KMS-11 (cell line): ENCODE results near the gene HDAC10.
"Not testable (repeated sequence)": the region's sequence is repeated elsewhere in the genome, so short reads cannot be mapped to it uniquely, and the experiment has no call there.

Experiments used
- H2AFZ ChIP-seq: fragments of 200-600 bp; sonication (generic); 2 replicates; pipeline ENCODE4 v1.6.1; 2016; ENCODE audit warnings: antibody characterized with exemption, mixed run types, low read depth
- H3K27ac ChIP-seq: fragments of 200-600 bp; sonication (generic); 2 replicates; pipeline ENCODE4 v1.6.1; 2016; ENCODE audit warnings: mild to moderate bottlenecking, mixed run types
- H3K27me3 ChIP-seq: fragments of 200-600 bp; sonication (generic); 2 replicates; pipeline ENCODE4 v1.6.1; 2017; ENCODE audit warnings: mild to moderate bottlenecking, low read depth, mixed run types, moderate library complexity; ENCODE audit not compliant: insufficient read depth
- H3K36me3 ChIP-seq: fragments of 200-600 bp; sonication (generic); 2 replicates; pipeline ENCODE4 v1.6.1; 2017; ENCODE audit warnings: mild to moderate bottlenecking, mixed run types; ENCODE audit not compliant: insufficient read depth
- H3K4me1 ChIP-seq: fragments of 200-600 bp; sonication (generic); 2 replicates; pipeline ENCODE4 v1.6.1; 2016; ENCODE audit warnings: mild to moderate bottlenecking, low read depth, mixed run types; ENCODE audit not compliant: poor library complexity, severe bottlenecking
- H3K4me2 ChIP-seq: fragments of 200-600 bp; sonication (generic); 2 replicates; pipeline ENCODE4 v1.7.0; 2016; ENCODE audit warnings: mild to moderate bottlenecking, mixed run types
- H3K4me3 ChIP-seq: fragments of 200-600 bp; sonication (generic); IDR thresholded peaks from 2 replicates; pipeline ENCODE4 v1.6.1; 2017; ENCODE audit warnings: low read depth, low read length, mixed read lengths; ENCODE audit not compliant: insufficient read depth
- H3K79me2 ChIP-seq: fragments of 200-600 bp; sonication (generic); 2 replicates; pipeline ENCODE4 v1.6.1; 2016; ENCODE audit warnings: low read depth, mixed run types; ENCODE audit not compliant: insufficient read depth
- H3K9ac ChIP-seq: fragments of 200-600 bp; sonication (generic); 2 replicates; pipeline ENCODE4 v1.6.1; 2016; ENCODE audit warnings: mild to moderate bottlenecking, mixed run types
- H4K20me1 ChIP-seq: fragments of 200-600 bp; sonication (generic); 2 replicates; pipeline ENCODE4 v1.6.1; 2016; ENCODE audit warnings: mild to moderate bottlenecking, mixed run types; ENCODE audit not compliant: insufficient read depth
- TF ChIP-seq, protein P1 (sequence below): fragments of 200-600 bp; sonication (generic); conservative IDR thresholded peaks from 2 replicates; pipeline ENCODE4 v1.6.1; 2017; ENCODE audit warnings: low read depth, mild to moderate bottlenecking, antibody characterized with exemption, low read length, moderate library complexity, mixed read lengths

The HDAC10 gene

DNA sequence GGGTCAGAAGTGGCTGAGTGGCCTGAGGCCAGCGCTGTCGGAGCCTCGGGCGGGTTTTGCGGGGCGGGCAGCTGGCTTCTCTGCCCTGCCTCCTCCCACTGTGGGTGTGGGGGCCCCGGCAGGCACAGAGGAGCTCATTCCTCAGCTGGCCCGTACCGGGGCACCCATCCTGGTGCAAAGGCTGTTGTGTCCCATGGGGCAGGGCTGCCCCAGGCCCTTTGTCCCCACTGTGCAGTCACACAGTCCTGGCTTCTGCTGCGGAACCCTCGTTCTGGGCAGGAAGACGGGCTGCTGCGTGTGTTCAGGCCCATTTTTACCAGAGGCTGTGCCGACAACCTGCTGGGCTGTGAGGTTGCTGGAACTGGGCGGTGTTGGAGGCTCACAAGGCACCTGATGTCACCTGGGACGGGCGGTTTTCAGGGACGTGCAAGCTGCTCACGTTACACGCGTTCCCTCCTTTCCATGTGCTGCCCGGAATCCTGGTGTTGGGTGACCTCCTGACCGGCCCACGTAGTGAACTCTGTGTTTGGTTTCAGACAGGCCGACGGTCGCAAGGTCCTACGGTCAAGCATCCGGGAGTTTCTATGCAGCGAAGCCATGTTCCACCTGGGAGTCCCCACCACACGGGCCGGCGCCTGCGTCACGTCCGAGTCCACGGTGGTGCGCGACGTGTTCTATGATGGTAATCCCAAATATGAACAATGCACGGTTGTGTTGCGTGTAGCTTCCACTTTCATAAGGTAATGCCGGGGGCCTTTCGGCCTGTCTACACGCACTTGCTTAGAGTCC is 45.1 kb downstream of the HDAC10 start:
- Histone ChIP-seq H3K36me3 (no peaks in the 10 kb centered on the region), H3K4me2 (no peak overlapping the region), H4K20me1 (no peaks in the 10 kb centered on the region), H3K27me3 (no peaks in the 10 kb centered on the region), H3K9ac (no peak overlapping the region), H2AFZ (no peak overlapping the region), H3K4me3 (no peak overlapping the region), H3K4me1 (no peaks in the 10 kb centered on the region), H3K79me2 (peaks cover 6% of the 10 kb centered on the region; the same call in 1 of the 2 replicates), H3K27ac (no peak overlapping the region)
- TF ChIP-seq, protein P1, sequence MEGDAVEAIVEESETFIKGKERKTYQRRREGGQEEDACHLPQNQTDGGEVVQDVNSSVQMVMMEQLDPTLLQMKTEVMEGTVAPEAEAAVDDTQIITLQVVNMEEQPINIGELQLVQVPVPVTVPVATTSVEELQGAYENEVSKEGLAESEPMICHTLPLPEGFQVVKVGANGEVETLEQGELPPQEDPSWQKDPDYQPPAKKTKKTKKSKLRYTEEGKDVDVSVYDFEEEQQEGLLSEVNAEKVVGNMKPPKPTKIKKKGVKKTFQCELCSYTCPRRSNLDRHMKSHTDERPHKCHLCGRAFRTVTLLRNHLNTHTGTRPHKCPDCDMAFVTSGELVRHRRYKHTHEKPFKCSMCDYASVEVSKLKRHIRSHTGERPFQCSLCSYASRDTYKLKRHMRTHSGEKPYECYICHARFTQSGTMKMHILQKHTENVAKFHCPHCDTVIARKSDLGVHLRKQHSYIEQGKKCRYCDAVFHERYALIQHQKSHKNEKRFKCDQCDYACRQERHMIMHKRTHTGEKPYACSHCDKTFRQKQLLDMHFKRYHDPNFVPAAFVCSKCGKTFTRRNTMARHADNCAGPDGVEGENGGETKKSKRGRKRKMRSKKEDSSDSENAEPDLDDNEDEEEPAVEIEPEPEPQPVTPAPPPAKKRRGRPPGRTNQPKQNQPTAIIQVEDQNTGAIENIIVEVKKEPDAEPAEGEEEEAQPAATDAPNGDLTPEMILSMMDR: no peak

DNA sequence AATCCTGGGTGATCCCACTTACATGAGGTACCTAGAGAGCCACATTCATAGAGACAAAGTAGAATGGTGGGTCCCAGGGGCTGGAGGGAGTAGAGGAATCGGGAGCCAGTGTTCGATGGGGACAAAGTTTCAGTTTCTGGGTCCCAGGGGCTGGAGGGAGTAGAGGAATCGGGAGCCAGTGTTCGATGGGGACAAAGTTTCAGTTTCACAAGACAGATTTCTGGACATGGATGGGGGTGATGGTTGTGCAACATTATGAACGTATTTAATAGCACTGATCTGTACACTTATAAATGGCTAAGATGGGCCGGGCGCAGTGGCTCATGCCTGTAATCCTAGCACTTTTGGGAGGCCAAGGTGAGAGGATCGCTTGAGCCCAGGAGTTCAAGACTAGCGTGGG is 46.1 kb downstream of the HDAC10 start:
- H2AFZ ChIP-seq, H3K4me3 ChIP-seq, H3K27ac ChIP-seq, H3K4me1 ChIP-seq, H4K20me1 ChIP-seq, H3K4me2 ChIP-seq, H3K9ac ChIP-seq, H3K79me2 ChIP-seq, H3K36me3 ChIP-seq, H3K27me3 ChIP-seq: not testable (repeated sequence)

DNA sequence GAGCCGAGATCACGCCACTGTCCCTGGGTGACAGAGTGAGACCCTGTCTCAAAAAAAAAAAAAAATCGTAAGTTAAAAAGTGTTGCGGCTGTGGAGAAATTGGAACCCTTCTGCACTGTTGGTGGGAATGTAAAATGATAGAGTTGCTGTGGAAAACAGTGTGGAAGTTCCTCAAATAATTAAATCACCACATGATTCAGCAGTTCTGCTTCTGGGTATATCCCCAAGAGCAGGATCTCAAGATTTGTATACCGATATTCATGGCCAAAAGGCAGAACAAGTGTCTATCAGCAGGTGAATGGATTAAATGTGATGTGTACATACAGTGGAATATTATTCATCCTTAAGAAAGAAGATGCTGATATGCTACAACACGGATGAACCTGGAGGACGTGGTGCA is 46.5 kb downstream of the HDAC10 start:
- Histone ChIP-seq H3K4me3 (no peak overlapping the region), H3K4me2 (no peak overlapping the region), H3K79me2 (peaks cover 6% of the 10 kb centered on the region; the same call in 1 of the 2 replicates), H3K27ac (no peak overlapping the region), H2AFZ (no peak overlapping the region), H3K36me3 (no peaks in the 10 kb centered on the region), H3K4me1 (no peaks in the 10 kb centered on the region), H3K27me3 (no peaks in the 10 kb centered on the region), H3K9ac (no peak overlapping the region), H4K20me1 (no peaks in the 10 kb centered on the region)
- TF ChIP-seq, protein P1: no peak

DNA sequence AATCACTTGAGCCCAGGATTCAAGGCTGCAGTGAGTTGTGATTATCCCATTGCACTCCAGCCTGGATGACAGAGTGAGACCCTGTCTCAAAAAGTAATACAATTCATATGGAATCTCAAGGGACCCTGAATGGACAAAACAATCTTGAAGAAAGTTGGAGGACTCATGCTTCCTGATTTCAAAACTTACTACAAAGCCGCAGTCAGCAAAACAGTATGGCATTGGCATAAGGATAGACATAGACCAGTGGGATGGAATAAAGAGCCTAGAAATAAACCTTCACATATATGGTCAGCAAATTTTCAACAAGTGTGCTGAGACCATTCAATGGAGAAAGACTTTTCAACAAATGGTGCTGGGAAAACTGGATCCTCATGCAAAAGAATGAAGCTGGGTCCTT is 47.8 kb downstream of the HDAC10 start:
- Histone ChIP-seq H3K9ac (no peak overlapping the region), H3K27me3 (no peaks in the 10 kb centered on the region), H3K79me2 (peaks cover 6% of the 10 kb centered on the region; the same call in 1 of the 2 replicates), H2AFZ (no peak overlapping the region), H3K4me2 (no peak overlapping the region), H4K20me1 (no peaks in the 10 kb centered on the region), H3K4me3 (no peak overlapping the region), H3K4me1 (no peaks in the 10 kb centered on the region), H3K36me3 (no peaks in the 10 kb centered on the region), H3K27ac (no peak overlapping the region)
- TF ChIP-seq, protein P1: no peak

DNA sequence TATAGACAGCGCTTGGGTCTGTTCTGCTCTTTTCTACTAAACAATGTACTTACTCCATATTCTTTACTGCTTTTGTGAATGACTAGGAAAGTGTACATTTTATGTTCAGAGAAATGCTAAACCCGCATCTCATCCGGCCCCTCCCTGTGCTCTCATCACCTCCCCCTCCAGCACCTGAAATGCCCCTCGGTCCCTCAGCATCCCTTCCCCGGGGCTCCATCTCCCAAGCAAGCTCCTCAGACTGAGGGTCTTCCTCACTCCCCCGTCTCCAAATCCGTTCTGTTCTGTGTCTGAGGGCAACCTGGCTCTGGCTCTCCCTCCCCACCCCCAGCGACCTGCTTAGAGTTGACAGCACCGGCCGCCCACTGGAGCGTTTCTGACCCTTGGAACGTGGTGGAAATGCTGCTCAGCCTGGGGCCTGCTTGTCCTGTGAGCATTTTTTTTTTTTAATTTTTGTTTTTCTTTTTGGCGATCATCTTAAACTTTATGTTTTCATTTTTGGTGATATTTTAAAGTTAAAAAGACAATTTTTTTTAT is 48.9 kb downstream of the HDAC10 start:
- H3K9ac ChIP-seq: no peak overlapping the region
- H3K27me3 ChIP-seq: no peaks in the 10 kb centered on the region
- H4K20me1 ChIP-seq: no peaks in the 10 kb centered on the region
- peak overlapping the region; percentile 36; the same call in 1 of the 2 replicates for H3K4me2 ChIP-seq
- H3K79me2 ChIP-seq: peaks cover 6% of the 10 kb centered on the region; the same call in 1 of the 2 replicates
- TF ChIP-seq, protein P1: no peak
- no peak overlapping the region for H3K27ac ChIP-seq
- H3K36me3 ChIP-seq: no peaks in the 10 kb centered on the region
- H2AFZ ChIP-seq: no peak overlapping the region
- H3K4me3 ChIP-seq: no peak overlapping the region
- no peaks in the 10 kb centered on the region for H3K4me1 ChIP-seq
